Pancreas (tissue), 10 donors: ENCODE results near the gene ZNF385C. TPM values are rescaled to one million over a fixed set of nuclear protein-coding genes. Genes with fewer than 3 reads are reported as not detected.

ENCODE experiments used
- ATAC-seq, 4 donors: fragments of 200-7000 bp; cut with Tn5 transposase; one replicate each; pipeline versions ENCODE4 v1.8.0 to v1.9.1; 2020; ENCODE audit warnings: mild to moderate bottlenecking in 4 of 4, moderate library complexity in 4 of 4
- DNase-seq, 6 donors: peaks; one replicate each; pipeline ENCODE4 v3.0.0-alpha.2; 2020
- FAIRE-seq: peaks from 2 replicates; lab custom pipeline; 2012; peaks lifted over from hg19 to GRCh38; lab: Jason Lieb, UNC
- H3K27ac ChIP-seq, 4 donors: fragments of 200-600 bp; sonication (generic); 1 replicate in 3 of 4; 2 replicates in 1 of 4; pipeline versions ENCODE4 v1.5.0 to v1.8.0; 2020
- H3K27me3 ChIP-seq, 4 donors: fragments of 200-600 bp; one replicate each; pipeline ENCODE4 v1.8.0; 2021
- H3K36me3 ChIP-seq, 3 donors: fragments of 200-600 bp; sonication (generic) in 1 of 3; one replicate each; pipeline versions ENCODE4 v1.5.0 to v1.8.0; 2020 to 2021
- H3K4me1 ChIP-seq, 3 donors: fragments of 200-600 bp; one replicate each; pipeline ENCODE4 v1.8.0; 2021
- H3K4me3 ChIP-seq, 4 donors: fragments of 200-600 bp; sonication (generic) in 2 of 4; one replicate each; pipeline versions ENCODE4 v1.5.0 to v1.8.0; 2020 to 2021
- H3K9me3 ChIP-seq, 4 donors: fragments of 200-600 bp; one replicate each; pipeline ENCODE4 v1.8.0; 2021
- WGBS, 2 donors: extraction: QIAGEN DNeasy Blood & Tissue Kit; methylation state at CpG; one replicate each; pipeline ENCODE4 v1.1.7; 2013; 5-methylcytosine and 5-hydroxymethylcytosine counted together
- intact Hi-C, 3 donors: fragments of 100-400 bp; cut with DNase I; formaldehyde crosslinking; loops; one replicate each; pipeline versions ENCODE4 v1.11.1 to v1.14.2; 2022
- polyA plus RNA-seq, 2 donors: library from polyadenylated mRNA; stranded (reverse); fragments of 200-250 nt; gene quantifications; one replicate each; pipeline ENCODE4 v1.2.3, GENCODE V29; 2013
- total RNA-seq, 6 donors: library from RNA; stranded (reverse); fragmentation: NEBNext Ultra II Directional in 4 of 6; extraction: Animal tissue kit (Norgen Biotek cat#: 25700) in 4 of 6; gene quantifications; one replicate each; pipeline versions ENCODE4 v1.2.1 to v1.2.4, GENCODE V29; 2021 to 2023
- TF ChIP-seq, protein P1 (sequence below), 4 donors: fragments of 200-600 bp; sonication (generic) in 3 of 4; IDR thresholded peaks; one replicate each; pipeline versions ENCODE4 v1.5.0 to v1.8.0; 2021; ENCODE audit warnings: antibody characterized with exemption in 4 of 4
- donor health status: healthy with polysubstance abuse.
- donor health status: DM: no; HTN: no; CAD: no; lungs with moderate emphysema.
- donor health status: DM: no; HTN: no; CAD: no.
- donor health status: control.
- donor health status: control.
- donor health status: Bipolar disorder and iron deficiency.
- donor health status: DM: yes; HTN: yes; CAD: no.
- donor health status: DM: no; HTN: no; CAD: no.
- donor health status: DM: no; HTN: no; CAD: no.
- donor health status: DM: yes; HTN: yes; CAD: no.

ZNF385C gene
- total and polyA plus RNA-seq, 8 donors, result 0.67 to 2.6 (median 1.6) TPM

DNA sequence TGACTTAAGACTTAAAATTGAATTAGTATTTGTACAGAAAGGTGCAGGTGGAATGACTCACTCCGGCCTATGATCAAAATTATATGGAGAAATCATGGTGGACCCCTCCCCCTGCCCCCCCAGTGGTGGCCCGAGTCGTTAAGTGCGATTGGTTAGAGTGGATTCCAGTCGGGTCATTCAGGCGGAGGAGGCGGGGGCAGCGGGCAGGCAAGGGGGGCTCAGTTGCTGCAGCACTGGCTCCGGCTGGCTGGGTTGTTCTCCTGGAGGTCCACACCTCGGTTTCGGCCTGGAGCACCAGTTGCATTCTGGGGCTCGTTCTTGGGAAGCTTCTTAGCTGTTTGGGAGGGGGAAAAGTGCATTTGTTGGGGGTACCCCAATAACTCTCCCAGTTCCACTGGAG is 27.3 kb upstream of the ZNF385C start:
- WGBS, 2 donors, result 83% methylated on average over 12 of the region's 12 CpGs
- intact Hi-C loops, result no loop called here
- ATAC-seq (no peak), DNase-seq (peak in 1 of 6 donors; percentile 20), FAIRE-seq (no peak)
- Histone ChIP-seq H3K9me3 (no peaks in the 10 kb centered on the region), H3K27ac (no peak overlapping the region), H3K36me3 (peaks cover 0 to 29% (median 11%) of the 10 kb centered on the region in 3 donors), H3K4me1 (peaks cover 9 to 13% (median 11%) of the 10 kb centered on the region in 3 donors), H3K27me3 (no peaks in the 10 kb centered on the region), H3K4me3 (no peak overlapping the region)
- TF ChIP-seq, protein P1, sequence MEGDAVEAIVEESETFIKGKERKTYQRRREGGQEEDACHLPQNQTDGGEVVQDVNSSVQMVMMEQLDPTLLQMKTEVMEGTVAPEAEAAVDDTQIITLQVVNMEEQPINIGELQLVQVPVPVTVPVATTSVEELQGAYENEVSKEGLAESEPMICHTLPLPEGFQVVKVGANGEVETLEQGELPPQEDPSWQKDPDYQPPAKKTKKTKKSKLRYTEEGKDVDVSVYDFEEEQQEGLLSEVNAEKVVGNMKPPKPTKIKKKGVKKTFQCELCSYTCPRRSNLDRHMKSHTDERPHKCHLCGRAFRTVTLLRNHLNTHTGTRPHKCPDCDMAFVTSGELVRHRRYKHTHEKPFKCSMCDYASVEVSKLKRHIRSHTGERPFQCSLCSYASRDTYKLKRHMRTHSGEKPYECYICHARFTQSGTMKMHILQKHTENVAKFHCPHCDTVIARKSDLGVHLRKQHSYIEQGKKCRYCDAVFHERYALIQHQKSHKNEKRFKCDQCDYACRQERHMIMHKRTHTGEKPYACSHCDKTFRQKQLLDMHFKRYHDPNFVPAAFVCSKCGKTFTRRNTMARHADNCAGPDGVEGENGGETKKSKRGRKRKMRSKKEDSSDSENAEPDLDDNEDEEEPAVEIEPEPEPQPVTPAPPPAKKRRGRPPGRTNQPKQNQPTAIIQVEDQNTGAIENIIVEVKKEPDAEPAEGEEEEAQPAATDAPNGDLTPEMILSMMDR (IDR thresholded peaks at IDR 0.05), result no peak

DNA sequence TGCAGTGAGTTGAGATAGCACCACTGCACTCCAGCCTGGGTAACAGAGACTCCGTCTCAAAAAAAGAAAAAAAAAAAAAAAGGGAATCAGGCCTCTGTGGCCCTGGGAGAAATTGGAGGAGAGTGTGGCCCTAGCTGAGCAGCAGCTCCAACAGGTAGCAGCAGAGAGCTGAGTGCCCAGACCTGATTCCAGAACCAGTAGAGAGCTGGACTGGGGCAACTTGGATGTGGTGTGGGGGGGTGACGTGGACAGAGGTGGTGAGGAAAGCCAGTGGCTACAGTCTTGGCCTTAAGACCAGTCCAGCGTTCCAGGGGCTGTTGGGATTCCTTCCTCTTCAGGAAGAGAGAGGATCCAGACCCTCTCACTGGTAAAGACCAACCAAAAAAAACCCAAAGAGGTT is 26.0 kb upstream of the ZNF385C start:
- FAIRE-seq (no peak), ATAC-seq (no peak), DNase-seq (no peak)
- intact Hi-C loops, result no loop called here
- Histone ChIP-seq H3K27ac (no peak overlapping the region), H3K27me3 (no peaks in the 10 kb centered on the region), H3K4me3 (no peak overlapping the region), H3K9me3 (no peaks in the 10 kb centered on the region), H3K4me1 (peaks cover 9 to 11% (median 9%) of the 10 kb centered on the region in 3 donors), H3K36me3 (peaks cover 0 to 24% (median 7%) of the 10 kb centered on the region in 3 donors)
- TF ChIP-seq, protein P1 (IDR thresholded peaks at IDR 0.05), result no peak
- WGBS, 2 donors, result 85 to 95% methylated on average over 3 of the region's 3 CpGs

DNA sequence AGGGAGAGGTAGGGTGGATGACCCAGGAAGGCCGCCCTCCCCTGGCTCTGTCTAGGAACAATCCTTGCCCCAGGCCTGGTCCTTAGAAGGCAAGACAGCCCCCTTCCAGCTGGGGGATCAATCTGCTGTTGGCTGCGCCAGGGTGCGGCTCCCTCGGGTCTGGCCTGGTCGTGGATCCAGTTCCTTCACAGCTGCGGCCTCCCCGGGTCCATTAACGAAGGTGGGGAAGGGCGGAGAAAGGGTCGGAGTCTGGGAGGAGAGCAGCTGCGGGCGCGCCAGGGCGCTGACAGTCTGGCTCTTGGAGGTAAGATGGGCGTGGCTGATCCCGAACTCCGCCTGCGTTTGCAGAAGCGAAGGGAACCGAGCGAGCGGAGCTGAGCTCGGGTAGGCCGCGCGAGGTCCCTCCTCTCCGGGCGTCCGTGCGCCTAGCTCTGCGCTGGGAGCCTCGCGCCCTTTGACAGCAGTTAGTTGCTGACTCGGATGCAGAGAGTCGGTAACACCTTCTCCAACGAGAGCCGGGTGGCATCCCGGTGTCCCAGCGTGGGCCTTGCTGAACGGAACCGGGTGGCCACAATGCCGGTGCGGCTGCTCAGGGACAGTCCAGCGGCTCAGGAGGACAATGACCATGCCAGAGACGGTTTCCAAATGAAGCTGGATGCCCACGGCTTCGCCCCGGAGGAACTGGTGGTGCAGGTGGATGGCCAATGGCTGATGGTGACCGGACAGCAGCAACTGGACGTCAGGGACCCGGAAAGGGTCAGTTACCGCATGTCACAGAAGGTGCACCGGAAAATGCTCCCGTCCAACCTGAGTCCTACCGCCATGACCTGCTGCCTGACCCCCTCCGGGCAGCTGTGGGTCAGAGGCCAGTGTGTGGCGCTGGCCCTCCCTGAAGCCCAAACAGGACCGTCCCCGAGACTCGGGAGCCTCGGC is 24.4 kb upstream of the ZNF385C start, which contains the start of gene HSPB9:
Gene HSPB9, plus strand, starts transcription at position 434 of the 933 bp plus-strand sequence. Its CDS starts 47 bp downstream, at position 481.
- Histone ChIP-seq H3K4me3 (peak within 1 kb of the TSS in 3 of 4 donors; percentile 13 to 79 (median 36)), H3K4me1 (peaks cover 9 to 11% (median 9%) of the 10 kb centered on the region in 3 donors), H3K27ac (peak within 1 kb of the TSS; percentile 65 to 83 (median 79)), H3K36me3 (peaks cover 0 to 10% (median 0%) of the 10 kb centered on the region in 3 donors), H3K27me3 (no peaks in the 10 kb centered on the region), H3K9me3 (no peaks in the 10 kb centered on the region)
- TF ChIP-seq, protein P1 (IDR thresholded peaks at IDR 0.05), result no peak
- FAIRE-seq (no peak), ATAC-seq (peak; percentile 84 to 89 (median 87)), DNase-seq (peak; percentile 87 to 96 (median 92))
- intact Hi-C loops, result no loop called here
- 35 to 43% methylated on average over 61 of the region's 61 CpGs for WGBS, 2 donors

DNA sequence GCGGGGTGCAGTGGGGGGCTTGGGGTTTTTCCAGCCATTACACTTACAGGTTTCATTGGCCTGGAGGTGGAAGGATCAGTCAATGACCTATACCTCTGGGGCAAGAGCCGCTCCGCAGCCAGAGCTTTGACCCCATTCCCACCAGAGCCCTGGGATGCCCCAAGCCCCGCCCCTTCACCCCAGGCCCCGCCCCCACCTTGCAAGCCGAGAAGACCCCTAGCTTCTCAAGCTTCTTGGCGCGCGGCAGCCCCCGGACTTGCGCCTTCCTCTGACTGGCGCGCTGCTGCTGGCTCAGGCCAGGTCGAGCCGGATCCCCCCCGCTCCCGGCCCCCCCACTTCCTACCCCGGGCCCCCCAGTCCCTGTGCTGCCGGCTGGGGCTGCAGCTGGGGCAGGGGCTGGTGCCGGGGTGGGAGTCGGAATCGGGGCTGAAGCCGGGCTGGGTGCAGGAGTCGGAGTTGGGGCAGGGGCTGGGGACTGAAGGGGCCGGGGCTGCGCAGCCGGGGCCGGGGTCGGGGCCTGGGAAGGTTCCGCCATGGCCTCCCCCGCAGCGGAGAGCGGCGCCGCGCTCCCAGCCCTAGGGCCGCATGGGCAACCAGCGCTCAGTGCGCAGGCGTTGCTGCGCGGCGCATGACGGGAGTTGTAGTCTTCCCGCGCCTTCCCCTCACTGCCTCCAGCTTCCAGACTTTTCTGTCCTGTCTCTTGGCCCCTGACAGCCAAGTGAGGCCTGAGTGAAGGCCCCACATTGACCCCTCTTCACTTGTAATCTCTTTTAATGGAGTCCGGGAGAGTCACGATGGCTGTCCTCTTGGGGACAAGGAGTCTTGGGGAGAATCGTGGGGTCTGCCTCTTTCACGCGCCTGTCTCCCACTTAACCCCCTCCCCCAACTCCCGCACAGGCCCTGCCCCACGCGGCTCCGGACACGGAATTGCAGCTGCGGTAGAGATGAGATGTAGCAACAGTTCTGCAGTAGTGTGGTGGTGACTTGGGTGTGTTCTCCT is 22.8 kb upstream of the ZNF385C start, which contains the start of gene KAT2A:
Gene KAT2A, minus strand, starts transcription at position 598 of the 1,000 bp plus-strand sequence. Its CDS starts 63 bp downstream, at position 535.
- Histone ChIP-seq H3K4me1 (peaks cover 9 to 15% (median 13%) of the 10 kb centered on the region in 3 donors), H3K36me3 (no peaks in the 10 kb centered on the region), H3K9me3 (no peaks in the 10 kb centered on the region), H3K4me3 (peak within 1 kb of the TSS; percentile 41 to 85 (median 78)), H3K27ac (peak within 1 kb of the TSS; percentile 65 to 83 (median 79)), H3K27me3 (no peaks in the 10 kb centered on the region)
- TF ChIP-seq, protein P1 (IDR thresholded peaks at IDR 0.05), result no peak
- 5 to 8% methylated on average over 41 to 57 of the region's 57 CpGs for WGBS, 2 donors
- FAIRE-seq (no peak), DNase-seq (peak; percentile 76 to 93 (median 84)), ATAC-seq (peak; percentile 79 to 90 (median 85))
- intact Hi-C loops, result no loop called here
